Activated CD4-positive, alpha-beta T cell treated with anti-CD3 and anti-CD28 coated beads, Interleukin-2, Interleukin-6, amounts not matched to agents 100 ng/mL and 50 ng/mL, durations not matched to agents 16 hours and 8 hours (primary cell): Measurements from ENCODE around the gene CBX1.

Source experiments
- DNase-seq: peaks from one replicate; pipeline ENCODE4 v3.0.0-alpha.2; 2020

The CBX1 gene

GRCh38 chr17:48101012-48101720 is at the start of gene CBX1:
CBX1 (minus strand) TSS chr17:48101478; CDS start chr17:48077004, 24,474 bp downstream.
- peak; percentile 97 for DNase-seq

- no peak for DNase-seq
These were observed 49.3 kb upstream of the CBX1 start for GRCh38 chr17:48150597-48151001.

GRCh38 chr17:48149787-48150463 is 48.6 kb upstream of the CBX1 start:
- DNase-seq: no peak

DNA sequence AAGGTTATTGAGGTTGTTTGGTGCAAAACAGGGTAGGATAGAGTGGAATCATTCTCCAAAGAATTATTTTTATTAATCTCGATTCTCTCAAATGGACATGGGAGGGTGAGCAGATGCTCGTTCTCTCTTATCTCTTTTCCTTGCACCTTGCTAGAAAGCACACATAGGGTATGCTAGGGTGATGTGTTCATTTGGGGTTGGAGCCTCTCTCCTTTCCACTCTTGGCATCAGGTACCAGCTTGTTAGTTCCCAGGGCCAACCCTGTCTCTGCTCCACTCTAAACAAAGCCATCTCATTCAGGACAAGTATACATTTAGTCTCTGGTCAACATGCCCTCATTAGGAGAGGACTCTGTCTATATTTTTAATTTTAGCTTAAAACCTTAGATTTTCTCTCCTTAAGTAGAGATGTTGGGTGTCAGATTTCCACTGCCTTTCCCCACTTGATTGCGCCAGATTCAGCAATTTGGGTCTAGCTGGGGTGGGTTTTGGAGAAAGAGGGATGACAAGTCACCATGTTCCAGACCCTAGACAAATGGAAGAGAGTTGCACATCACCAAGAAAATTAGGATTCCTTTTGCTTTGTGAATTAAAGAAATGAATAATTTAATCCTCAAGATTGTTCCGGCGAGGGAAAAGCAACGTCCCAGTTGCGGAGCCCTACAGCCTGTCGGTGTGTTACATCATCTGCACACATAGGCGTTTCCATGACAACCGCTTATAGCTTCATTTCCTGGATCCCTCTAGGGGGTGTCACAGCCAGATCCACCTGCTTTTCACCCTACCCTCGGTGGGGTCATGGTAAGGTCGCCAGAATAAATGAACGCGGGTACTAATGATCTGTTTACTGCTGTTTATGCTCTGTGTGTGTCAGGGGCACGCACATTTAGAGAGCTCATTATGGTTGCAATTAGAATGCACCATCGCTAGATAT is 47.8 kb upstream of the CBX1 start:
- no peak for DNase-seq

GRCh38 chr17:48148029-48148770 is 46.9 kb upstream of the CBX1 start:
- no peak for DNase-seq

DNA sequence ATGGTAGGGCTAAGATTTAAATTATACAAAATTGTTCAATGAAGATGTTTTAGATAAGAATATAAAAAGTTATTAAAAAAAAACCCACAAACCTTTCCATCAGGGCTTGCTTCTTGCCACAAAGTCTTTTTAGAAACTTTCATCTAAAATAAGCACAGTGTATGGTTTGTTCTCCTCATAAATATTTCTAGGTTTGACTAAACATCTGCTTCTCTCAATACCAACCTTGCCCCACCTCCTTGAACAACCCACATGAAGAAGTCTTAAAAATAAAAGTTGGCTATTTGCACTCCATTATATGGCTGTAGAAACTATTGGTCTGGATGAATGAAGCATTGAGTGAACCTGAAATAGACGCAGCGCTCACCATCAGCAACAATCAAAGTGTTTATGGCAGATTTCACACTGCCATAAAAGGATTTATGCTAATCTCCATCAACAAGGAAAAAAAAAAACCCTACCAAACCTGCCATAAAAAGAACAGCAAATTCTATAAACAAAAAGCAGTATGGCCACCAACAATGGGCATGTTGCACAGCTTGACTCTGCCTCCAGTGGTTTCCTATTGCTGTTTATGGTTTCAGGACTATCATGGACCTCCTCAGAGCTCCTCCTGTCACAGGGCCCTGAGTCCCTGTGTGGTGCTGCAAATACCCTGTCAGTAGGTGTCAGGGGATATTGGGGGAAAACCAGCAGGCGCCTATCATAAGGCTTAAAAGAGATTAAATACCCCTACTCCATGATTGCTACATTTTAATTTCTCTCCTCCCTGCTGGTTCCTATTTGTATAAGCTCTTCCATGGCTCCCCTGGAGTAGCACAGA is 43.9 kb upstream of the CBX1 start:
- DNase-seq: no peak

- DNase-seq: no peak
These were observed 43.0 kb upstream of the CBX1 start for GRCh38 chr17:48144231-48144630.

GRCh38 chr17:48143629-48144028 is 42.4 kb upstream of the CBX1 start:
- DNase-seq: no peak

GRCh38 chr17:48139944-48140343 is 38.7 kb upstream of the CBX1 start:
- DNase-seq: no peak

GRCh38 chr17:48137656-48138055 is 36.4 kb upstream of the CBX1 start:
- DNase-seq: no peak

- DNase-seq: no peak
These were observed 33.7 kb upstream of the CBX1 start for GRCh38 chr17:48134912-48135480.

DNA sequence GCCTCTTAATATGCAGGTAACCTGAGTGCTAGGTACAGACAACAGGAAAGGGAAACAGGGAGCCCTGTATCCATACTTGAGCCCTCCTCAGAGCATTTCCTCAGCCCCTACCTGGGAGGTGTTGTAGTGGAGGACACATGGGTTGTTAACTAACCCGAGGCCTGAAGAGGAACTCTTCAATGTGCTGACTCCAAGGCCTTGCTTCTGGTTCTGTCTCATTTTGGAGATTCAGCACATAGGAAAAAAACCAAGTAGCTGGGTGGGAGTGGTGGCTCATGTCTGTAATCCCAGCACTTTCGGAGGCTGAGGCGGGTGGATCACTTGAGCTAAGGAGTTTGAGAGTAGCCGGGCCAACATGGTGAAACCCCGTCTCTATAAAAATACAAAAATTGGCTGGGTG is 31.1 kb upstream of the CBX1 start:
- no peak for DNase-seq

DNA sequence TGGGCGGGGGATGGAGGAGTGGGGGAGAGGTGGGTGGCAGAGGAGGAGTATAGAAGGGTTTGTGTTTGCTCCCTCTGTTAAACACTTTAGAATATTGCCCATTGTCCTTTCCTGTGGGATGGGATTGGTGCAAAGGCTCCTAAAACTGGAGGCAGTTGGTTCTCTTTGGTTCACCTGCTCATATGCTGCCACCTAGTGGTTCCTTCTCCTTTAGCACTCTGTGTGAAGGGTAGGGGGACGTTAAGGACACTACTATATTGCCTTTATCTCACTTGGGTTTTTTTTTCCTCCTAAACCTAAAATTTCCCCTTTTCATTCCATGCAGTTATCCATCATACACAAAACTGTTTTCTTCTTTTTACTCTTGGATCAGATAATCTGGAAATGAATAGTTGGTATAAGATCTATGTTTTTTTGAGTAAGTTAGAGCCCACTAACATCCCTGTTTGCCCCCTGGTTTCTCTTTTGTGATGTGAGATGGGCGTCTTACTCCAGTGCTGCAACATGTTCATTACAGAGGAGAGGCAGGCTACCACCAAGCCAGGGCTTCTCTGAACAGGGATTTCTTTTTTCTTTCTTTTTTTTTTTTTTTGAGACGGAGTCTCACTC is 30.0 kb upstream of the CBX1 start:
- peak; percentile 79 for DNase-seq

GRCh38 chr17:48129981-48130380 is 28.7 kb upstream of the CBX1 start:
- no peak for DNase-seq

GRCh38 chr17:48128400-48128799 is 27.1 kb upstream of the CBX1 start:
- DNase-seq: no peak

DNA sequence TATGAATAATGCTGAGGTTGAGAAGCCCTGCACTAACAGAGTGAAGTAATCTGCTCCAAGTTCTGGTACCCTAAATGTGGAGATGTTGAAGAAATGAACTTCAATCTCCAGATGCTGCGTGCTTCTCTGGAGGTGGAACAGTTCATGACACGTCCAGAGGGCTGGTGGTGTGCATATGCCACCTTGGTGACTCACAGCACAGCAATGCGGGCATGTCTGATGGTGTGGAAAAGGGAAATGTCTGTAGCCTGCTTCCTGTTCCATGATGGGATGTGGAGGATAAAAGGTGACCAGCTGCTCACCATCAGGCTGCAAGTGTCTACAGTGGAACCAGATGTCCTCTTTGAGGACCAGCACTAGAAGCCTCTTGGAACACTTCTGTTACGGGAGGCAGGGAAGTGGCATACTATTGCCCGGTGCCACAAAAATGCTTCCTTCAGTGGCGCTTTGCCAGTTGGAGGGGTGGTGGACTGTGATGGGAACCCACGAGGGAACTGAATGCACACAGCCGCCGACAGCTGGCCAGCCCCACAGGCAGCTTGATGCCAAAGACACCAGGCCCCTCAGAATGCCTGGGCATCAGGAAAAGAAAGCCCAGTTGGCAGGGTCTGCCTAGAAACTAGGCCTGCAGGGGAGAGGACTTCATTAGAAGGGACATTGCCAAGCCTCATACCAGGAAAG is 26.2 kb upstream of the CBX1 start:
- DNase-seq: no peak

DNA sequence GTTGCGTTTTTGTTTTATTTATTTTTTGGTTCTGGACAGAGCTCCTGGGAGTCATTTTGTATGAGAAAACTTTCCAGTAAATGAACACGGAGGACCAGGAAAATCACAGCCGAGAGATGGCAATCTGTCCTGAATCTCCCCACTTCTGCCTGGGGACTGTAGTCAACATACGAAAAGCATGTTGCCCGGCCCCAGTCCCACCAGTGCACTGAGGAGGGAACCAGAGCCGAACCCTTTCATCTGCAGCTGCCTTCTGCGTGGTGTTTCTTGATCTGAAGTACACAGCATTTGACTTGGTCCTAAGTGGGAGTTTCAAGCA is 25.2 kb upstream of the CBX1 start:
- DNase-seq: no peak

DNA sequence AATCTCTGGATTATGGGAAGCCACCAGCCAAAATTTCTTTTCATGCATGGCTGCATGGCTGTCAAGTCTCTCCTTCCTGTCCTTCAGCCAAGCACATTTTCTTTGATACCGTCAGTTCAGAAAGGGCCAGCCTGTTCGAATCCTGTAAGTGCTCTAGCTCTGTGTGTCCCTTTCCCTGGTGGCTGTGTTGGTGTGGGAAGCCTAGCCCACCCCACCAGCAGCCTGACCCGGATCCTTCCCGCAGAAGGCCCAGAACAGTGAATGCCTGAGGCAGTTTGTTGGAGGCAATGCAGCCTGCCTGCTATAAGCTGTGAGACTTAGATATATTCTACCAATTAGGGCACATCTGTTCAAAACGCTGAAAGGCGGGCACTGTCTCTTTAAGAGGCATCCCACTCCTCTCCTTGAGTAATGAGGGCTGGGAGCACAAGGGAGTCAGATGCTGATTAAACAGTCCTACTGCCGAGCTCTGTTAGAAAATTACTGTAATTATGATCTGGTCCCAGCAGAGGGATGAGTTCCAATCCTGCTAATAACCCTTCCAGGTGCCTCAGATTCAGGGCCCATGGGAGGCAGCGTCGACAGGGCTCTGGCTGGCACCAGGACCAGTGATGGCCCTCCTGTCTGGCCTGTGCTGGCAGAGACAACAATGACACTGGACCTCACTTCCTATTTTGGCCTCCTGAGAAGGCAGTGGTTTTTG is 24.7 kb upstream of the CBX1 start:
- DNase-seq: no peak

- DNase-seq: peak; percentile 50
These were observed 22.6 kb upstream of the CBX1 start for GRCh38 chr17:48123776-48124388.

GRCh38 chr17:48123111-48123510 is 21.8 kb upstream of the CBX1 start:
- no peak for DNase-seq
